HG03045 (cell line): ENCODE results near the gene ZNF486.
A peak's percentile ranks its signal among the peaks of the same experiment; 100 is the strongest.
"Not testable (repeated sequence)": the region's sequence is repeated elsewhere in the genome, so short reads cannot be mapped to it uniquely, and the experiment has no call there.

Experiments
- ATAC-seq: cut with Tn5 transposase; IDR thresholded peaks from one replicate; pipeline ENCODE4 v1.9.1; 2021; ENCODE audit warnings: mild to moderate bottlenecking, moderate library complexity; ENCODE audit not compliant: unreplicated experiment

The ZNF486 gene

DNA sequence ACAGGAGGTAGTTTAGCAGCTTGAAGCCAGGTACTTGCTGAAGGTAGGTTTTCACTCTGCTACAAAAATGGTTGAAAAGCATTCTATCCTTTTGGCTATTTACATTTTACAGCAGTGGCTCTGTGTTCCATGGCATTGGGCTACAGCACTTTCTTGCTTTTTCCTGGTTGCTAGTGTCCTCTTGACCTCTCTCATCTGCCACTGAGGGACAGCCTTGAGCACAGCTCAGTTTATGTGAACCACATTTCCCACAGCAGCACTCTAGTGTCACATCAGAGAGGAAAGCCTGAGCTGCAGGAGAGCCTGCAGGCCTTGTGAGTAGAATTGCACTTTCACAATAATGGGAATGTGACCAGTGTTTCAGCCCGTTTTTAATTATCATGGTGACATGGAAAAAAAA, 54.6 kb downstream of the ZNF486 start:
- ATAC-seq, result not testable (repeated sequence)

DNA sequence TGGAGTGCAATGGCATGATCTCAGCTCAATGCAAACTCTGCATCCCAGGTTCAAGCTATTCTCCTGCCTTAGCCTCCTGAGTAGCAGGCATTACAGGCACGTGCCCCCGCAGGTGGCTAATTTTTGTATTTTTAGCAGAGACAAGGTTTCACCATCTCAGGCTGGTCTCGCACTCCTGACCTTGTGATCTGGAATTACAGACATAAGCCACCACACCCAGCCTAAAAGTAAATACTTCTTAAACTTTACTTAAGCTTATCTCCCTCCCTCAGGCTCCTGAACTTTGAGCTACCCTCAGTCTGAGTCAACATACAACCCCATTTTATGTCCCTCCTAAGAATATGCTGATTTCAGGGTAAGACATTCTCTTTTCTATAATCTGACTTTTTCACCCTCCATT, 66.1 kb downstream of the ZNF486 start:
- ATAC-seq, result no peak

DNA sequence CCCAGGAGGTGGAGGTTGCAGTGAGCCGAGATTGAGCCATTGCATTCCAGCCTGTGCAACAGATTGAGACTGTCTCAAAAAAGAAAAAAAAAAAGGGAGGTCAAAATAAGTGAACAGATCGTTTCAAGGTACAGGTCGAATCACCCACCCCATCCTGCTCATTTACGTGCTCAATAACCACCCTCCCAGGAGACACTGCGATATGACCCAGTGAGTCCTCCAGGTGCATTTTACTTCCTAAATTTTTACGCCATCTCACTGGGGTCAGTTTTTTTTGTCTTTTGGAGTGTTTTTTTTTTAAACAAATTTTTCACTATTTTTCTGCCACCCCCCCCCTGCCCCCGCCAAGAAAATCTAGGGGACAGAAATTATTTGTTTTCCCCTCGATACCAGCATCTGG, 68.1 kb downstream of the ZNF486 start:
- ATAC-seq, result no peak

GRCh38 chr19:20237773-20238623, 71.0 kb downstream of the ZNF486 start:
- ATAC-seq, result peak; percentile 80

DNA sequence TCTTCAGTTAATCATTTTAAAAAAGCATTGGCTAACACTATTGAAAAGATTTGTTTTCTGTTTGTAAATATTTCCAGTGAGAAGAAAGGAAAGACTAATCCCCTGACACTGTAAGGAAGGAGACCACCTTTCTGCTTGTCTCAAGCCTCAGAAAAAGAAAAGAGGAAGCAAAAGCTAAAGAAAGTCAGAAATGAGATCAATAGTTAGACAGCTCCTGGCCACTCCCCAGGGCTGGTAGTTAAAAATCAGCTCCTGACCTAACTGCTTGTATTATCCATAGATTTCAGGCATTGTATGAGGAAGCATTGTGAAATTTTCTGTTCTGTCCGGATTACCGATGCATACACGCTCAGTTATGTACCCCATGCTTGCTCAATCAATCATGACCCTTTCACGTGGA, 76.6 kb downstream of the ZNF486 start:
- no peak for ATAC-seq

DNA sequence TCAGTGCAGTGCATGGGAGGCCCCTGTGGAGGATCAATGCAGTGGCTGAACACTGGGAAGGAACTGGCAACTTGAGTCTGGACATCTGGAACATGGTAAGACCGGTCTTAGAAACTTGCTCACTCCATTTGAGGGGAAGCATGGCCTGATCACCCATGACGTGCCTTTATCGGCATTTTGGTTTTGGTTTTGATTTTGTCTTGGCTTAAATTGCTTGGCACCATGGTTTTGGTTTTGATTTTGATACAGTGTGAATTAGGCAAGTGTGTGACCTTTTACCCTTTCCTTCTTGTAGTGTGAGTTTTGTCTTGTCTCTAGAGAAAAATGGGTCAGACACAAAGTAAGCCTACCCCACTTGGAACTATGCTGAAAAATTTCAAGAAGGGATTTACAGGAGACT, 77.3 kb downstream of the ZNF486 start:
- no peak for ATAC-seq

- no peak for ATAC-seq
Observed at GRCh38 chr19:20245309-20245708, 78.3 kb downstream of the ZNF486 start.

- no peak for ATAC-seq
Observed at GRCh38 chr19:20247016-20247683, 80.1 kb downstream of the ZNF486 start.

DNA sequence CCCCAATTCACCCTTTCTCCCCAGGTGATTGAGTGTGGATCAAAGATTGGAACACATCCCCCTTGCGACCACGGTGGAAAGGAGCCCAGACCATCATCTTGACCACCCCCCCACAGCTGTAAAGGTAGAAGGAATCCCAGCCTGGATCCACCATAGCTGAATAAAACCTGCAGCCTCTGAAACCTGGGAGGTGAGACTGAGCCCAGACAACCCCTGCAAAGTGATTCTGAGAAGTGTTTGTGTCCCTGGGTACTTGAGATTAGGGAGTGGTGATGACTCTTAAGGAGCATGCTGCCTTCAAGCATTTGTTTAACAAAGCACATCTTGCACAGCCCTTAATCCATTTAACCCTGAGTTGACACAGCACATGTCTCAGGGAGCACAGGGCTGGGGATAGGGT, 81.2 kb downstream of the ZNF486 start:
- not testable (repeated sequence) for ATAC-seq
